Smooth muscle cell (in vitro differentiated cells): Measurements from ENCODE around the gene MED8. TPM values are rescaled to one million over a fixed set of nuclear protein-coding genes. Genes with fewer than 3 reads are reported as not detected.

Experiments used
- DNase-seq: peaks from one replicate; lab custom pipeline; 2025; ENCODE audit not compliant: unreplicated experiment; lab: John Stamatoyannopoulos, UW
- H2AFZ ChIP-seq: fragments of 200-600 bp; sonication (generic); 2 replicates; pipeline ENCODE4 v1.6.0; 2016; ENCODE audit warnings: antibody characterized with exemption, low read depth, mild to moderate bottlenecking
- H3F3A ChIP-seq: fragments of 200-600 bp; sonication (generic); 2 replicates; pipeline ENCODE4 v1.6.0; 2017; ENCODE audit warnings: antibody characterized with exemption, low read depth
- H3K27ac ChIP-seq: fragments of 200-600 bp; sonication (generic); 2 replicates; pipeline ENCODE4 v1.5.1; 2016; ENCODE audit warnings: low read depth, mild to moderate bottlenecking
- H3K27me3 ChIP-seq: fragments of 200-600 bp; sonication (generic); 2 replicates; pipeline ENCODE4 v1.6.1; 2016; ENCODE audit warnings: low read depth, mild to moderate bottlenecking
- H3K36me3 ChIP-seq: fragments of 200-600 bp; sonication (generic); 2 replicates; pipeline ENCODE4 v1.5.1; 2016; ENCODE audit warnings: low read depth
- H3K4me1 ChIP-seq: fragments of 200-600 bp; sonication (generic); 2 replicates; pipeline ENCODE4 v1.5.1; 2016; ENCODE audit warnings: low read depth
- H3K4me2 ChIP-seq: fragments of 200-600 bp; sonication (generic); 2 replicates; pipeline ENCODE4 v1.6.0; 2016; ENCODE audit warnings: mild to moderate bottlenecking
- H3K4me3 ChIP-seq: fragments of 200-600 bp; sonication (generic); 2 replicates; pipeline ENCODE4 v1.5.1; 2016; ENCODE audit warnings: mild to moderate bottlenecking
- H3K79me2 ChIP-seq: fragments of 200-600 bp; sonication (generic); 2 replicates; pipeline ENCODE4 v1.6.0; 2016; ENCODE audit warnings: low read depth, mild to moderate bottlenecking
- H3K9ac ChIP-seq: fragments of 200-600 bp; sonication (generic); 2 replicates; pipeline ENCODE4 v1.6.0; 2016; ENCODE audit warnings: low read depth
- H3K9me3 ChIP-seq: fragments of 200-600 bp; sonication (generic); replicated peaks from 2 replicates; pipeline ENCODE4 v1.5.1; 2016; ENCODE audit warnings: low read depth
- H4K20me1 ChIP-seq: fragments of 200-600 bp; sonication (generic); 2 replicates; pipeline ENCODE4 v1.6.0; 2016; ENCODE audit warnings: low read depth
- CTCF ChIP-seq: fragments of 200-600 bp; sonication (generic); IDR thresholded peaks from 2 replicates; pipeline ENCODE4 v1.5.1; 2017; ENCODE audit warnings: borderline replicate concordance, mild to moderate bottlenecking, antibody characterized with exemption; ENCODE audit not compliant: insufficient read depth, poor library complexity, severe bottlenecking
- WGBS: methylation state at CpG from one replicate; pipeline ENCODE4 v1.1.7; 2016; ENCODE audit warnings: low lambda C conversion rate; 5-methylcytosine and 5-hydroxymethylcytosine counted together
- polyA plus RNA-seq: library from polyadenylated mRNA; unstranded; fragments of >200 nt; fragmentation: Nextera tagmentation; extraction: Ambion mirVana; gene quantifications from 2 replicates; pipeline ENCODE4 v1.2.1, GENCODE V29; 2016
- total RNA-seq: library from RNA; depleted of rRNA; stranded (reverse); fragments of >200 nt; gene quantifications from 2 replicates; pipeline ENCODE4 v1.2.3, GENCODE V29; 2014

MED8 gene
- total and polyA plus RNA-seq, 2 experiments from 2014 or later: 61.4 to 76.3 TPM

- Histone ChIP-seq H3K27me3 (no peaks in the 10 kb centered on the region), H4K20me1 (no peaks in the 10 kb centered on the region), H3F3A (no peaks in the 10 kb centered on the region), H3K27ac (no peak overlapping the region), H2AFZ (no peak overlapping the region), H3K4me3 (no peak overlapping the region), H3K4me2 (no peak overlapping the region), H3K9me3 (no peaks in the 10 kb centered on the region), H3K79me2 (no peaks in the 10 kb centered on the region), H3K4me1 (no peaks in the 10 kb centered on the region), H3K36me3 (no peaks in the 10 kb centered on the region), H3K9ac (no peak overlapping the region)
- TF ChIP-seq CTCF: no peak
- DNase-seq: no peak
- 90% methylated on average over 3 of the region's 3 CpGs for WGBS
Observed at GRCh38 chr1:43438006-43438405, 48.4 kb upstream of the MED8 start.

- no peak for DNase-seq
- TF ChIP-seq CTCF: no peak
- Histone ChIP-seq H4K20me1 (no peaks in the 10 kb centered on the region), H3K36me3 (no peaks in the 10 kb centered on the region), H3K9ac (no peak overlapping the region), H3K4me3 (no peak overlapping the region), H3F3A (no peaks in the 10 kb centered on the region), H3K79me2 (no peaks in the 10 kb centered on the region), H3K4me2 (no peak overlapping the region), H3K9me3 (no peaks in the 10 kb centered on the region), H3K27me3 (no peaks in the 10 kb centered on the region), H2AFZ (no peak overlapping the region), H3K27ac (no peak overlapping the region), H3K4me1 (no peaks in the 10 kb centered on the region)
- WGBS: 90% methylated on average over 20 of the region's 20 CpGs
Observed at GRCh38 chr1:43437031-43437973, 47.7 kb upstream of the MED8 start.

GRCh38 chr1:43436371-43436770 is 46.8 kb upstream of the MED8 start:
- DNase-seq: no peak
- Histone ChIP-seq H3K27ac (no peak overlapping the region), H4K20me1 (no peaks in the 10 kb centered on the region), H3K36me3 (peaks cover 7% of the 10 kb centered on the region), H3K4me1 (no peaks in the 10 kb centered on the region), H3K4me3 (no peak overlapping the region), H3K27me3 (no peaks in the 10 kb centered on the region), H3F3A (no peaks in the 10 kb centered on the region), H3K4me2 (no peak overlapping the region), H3K9ac (no peak overlapping the region), H2AFZ (no peak overlapping the region), H3K9me3 (no peaks in the 10 kb centered on the region), H3K79me2 (no peaks in the 10 kb centered on the region)
- no peak for TF ChIP-seq CTCF
- 85% methylated on average over 3 of the region's 3 CpGs for WGBS
